KMS-11 (cell line): ENCODE results near the gene ICA1L.

Experiments used
- H2AFZ ChIP-seq: fragments of 200-600 bp; sonication (generic); 2 replicates; pipeline ENCODE4 v1.6.1; 2016; ENCODE audit warnings: antibody characterized with exemption, mixed run types, low read depth
- H3K27ac ChIP-seq: fragments of 200-600 bp; sonication (generic); 2 replicates; pipeline ENCODE4 v1.6.1; 2016; ENCODE audit warnings: mild to moderate bottlenecking, mixed run types
- H3K27me3 ChIP-seq: fragments of 200-600 bp; sonication (generic); 2 replicates; pipeline ENCODE4 v1.6.1; 2017; ENCODE audit warnings: mild to moderate bottlenecking, low read depth, mixed run types, moderate library complexity; ENCODE audit not compliant: insufficient read depth
- H3K36me3 ChIP-seq: fragments of 200-600 bp; sonication (generic); 2 replicates; pipeline ENCODE4 v1.6.1; 2017; ENCODE audit warnings: mild to moderate bottlenecking, mixed run types; ENCODE audit not compliant: insufficient read depth
- H3K4me1 ChIP-seq: fragments of 200-600 bp; sonication (generic); 2 replicates; pipeline ENCODE4 v1.6.1; 2016; ENCODE audit warnings: mild to moderate bottlenecking, low read depth, mixed run types; ENCODE audit not compliant: poor library complexity, severe bottlenecking
- H3K4me2 ChIP-seq: fragments of 200-600 bp; sonication (generic); 2 replicates; pipeline ENCODE4 v1.7.0; 2016; ENCODE audit warnings: mild to moderate bottlenecking, mixed run types
- H3K4me3 ChIP-seq: fragments of 200-600 bp; sonication (generic); IDR thresholded peaks from 2 replicates; pipeline ENCODE4 v1.6.1; 2017; ENCODE audit warnings: low read depth, low read length, mixed read lengths; ENCODE audit not compliant: insufficient read depth
- H3K79me2 ChIP-seq: fragments of 200-600 bp; sonication (generic); 2 replicates; pipeline ENCODE4 v1.6.1; 2016; ENCODE audit warnings: low read depth, mixed run types; ENCODE audit not compliant: insufficient read depth
- H3K9ac ChIP-seq: fragments of 200-600 bp; sonication (generic); 2 replicates; pipeline ENCODE4 v1.6.1; 2016; ENCODE audit warnings: mild to moderate bottlenecking, mixed run types
- H4K20me1 ChIP-seq: fragments of 200-600 bp; sonication (generic); 2 replicates; pipeline ENCODE4 v1.6.1; 2016; ENCODE audit warnings: mild to moderate bottlenecking, mixed run types; ENCODE audit not compliant: insufficient read depth
- TF ChIP-seq, protein P1 (sequence below): fragments of 200-600 bp; sonication (generic); conservative IDR thresholded peaks from 2 replicates; pipeline ENCODE4 v1.6.1; 2017; ENCODE audit warnings: low read depth, mild to moderate bottlenecking, antibody characterized with exemption, low read length, moderate library complexity, mixed read lengths

Gene ICA1L

DNA sequence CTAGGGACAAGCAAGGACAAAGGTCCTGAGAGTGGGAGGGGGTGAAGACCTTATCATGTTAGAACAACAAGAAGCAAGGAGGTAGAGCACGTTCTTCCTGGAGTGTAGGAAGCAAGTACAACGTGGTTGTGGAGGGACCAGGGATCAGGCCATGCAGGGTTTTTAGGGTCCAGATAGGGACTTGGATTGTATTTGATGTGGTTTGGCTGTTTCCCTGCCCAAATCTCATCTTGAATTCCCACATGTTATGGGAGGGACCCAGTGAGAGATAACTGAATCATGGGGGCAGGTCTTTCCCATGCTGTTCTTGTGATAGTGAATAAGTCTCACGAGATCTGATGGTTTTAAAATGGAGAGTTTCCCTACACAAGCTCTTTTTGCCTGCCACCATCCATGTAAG, 53.2 kb downstream of the ICA1L start:
- Histone ChIP-seq H2AFZ (no peak overlapping the region), H3K27me3 (no peaks in the 10 kb centered on the region), H3K36me3 (no peaks in the 10 kb centered on the region), H3K4me1 (peaks cover 21% of the 10 kb centered on the region), H3K4me3 (no peak overlapping the region), H4K20me1 (no peaks in the 10 kb centered on the region), H3K4me2 (no peak overlapping the region), H3K9ac (no peak overlapping the region), H3K27ac (no peak overlapping the region), H3K79me2 (no peaks in the 10 kb centered on the region)
- TF ChIP-seq, protein P1, sequence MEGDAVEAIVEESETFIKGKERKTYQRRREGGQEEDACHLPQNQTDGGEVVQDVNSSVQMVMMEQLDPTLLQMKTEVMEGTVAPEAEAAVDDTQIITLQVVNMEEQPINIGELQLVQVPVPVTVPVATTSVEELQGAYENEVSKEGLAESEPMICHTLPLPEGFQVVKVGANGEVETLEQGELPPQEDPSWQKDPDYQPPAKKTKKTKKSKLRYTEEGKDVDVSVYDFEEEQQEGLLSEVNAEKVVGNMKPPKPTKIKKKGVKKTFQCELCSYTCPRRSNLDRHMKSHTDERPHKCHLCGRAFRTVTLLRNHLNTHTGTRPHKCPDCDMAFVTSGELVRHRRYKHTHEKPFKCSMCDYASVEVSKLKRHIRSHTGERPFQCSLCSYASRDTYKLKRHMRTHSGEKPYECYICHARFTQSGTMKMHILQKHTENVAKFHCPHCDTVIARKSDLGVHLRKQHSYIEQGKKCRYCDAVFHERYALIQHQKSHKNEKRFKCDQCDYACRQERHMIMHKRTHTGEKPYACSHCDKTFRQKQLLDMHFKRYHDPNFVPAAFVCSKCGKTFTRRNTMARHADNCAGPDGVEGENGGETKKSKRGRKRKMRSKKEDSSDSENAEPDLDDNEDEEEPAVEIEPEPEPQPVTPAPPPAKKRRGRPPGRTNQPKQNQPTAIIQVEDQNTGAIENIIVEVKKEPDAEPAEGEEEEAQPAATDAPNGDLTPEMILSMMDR, result no peak

DNA sequence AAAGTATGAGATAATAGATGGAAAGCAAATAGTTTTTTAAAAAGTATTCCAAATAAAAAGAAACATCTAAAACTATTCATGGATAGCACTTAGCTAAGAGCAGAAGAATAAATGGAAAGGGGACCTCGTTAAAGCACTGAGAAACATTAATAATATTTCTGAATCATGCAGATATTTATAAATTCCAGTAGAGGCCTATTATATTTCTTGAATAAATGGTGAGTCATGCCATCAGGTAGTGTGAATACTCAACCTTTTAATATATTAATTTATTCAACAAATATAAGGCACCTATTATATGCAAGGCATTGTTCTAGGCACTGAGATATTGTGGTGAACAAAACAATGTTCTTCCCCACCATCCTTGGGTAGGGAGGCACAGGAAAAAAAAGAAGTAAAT, 53.8 kb downstream of the ICA1L start:
- no peaks in the 10 kb centered on the region for H4K20me1 ChIP-seq
- H3K4me2 ChIP-seq, result no peak overlapping the region
- peaks cover 16% of the 10 kb centered on the region for H3K4me1 ChIP-seq
- H2AFZ ChIP-seq, result no peak overlapping the region
- no peak overlapping the region for H3K4me3 ChIP-seq
- no peaks in the 10 kb centered on the region for H3K79me2 ChIP-seq
- TF ChIP-seq, protein P1, result no peak
- H3K27ac ChIP-seq, result no peak overlapping the region
- H3K27me3 ChIP-seq, result no peaks in the 10 kb centered on the region
- no peak overlapping the region for H3K9ac ChIP-seq
- no peaks in the 10 kb centered on the region for H3K36me3 ChIP-seq

- no peak overlapping the region for H3K27ac ChIP-seq
- H3K36me3 ChIP-seq, result no peaks in the 10 kb centered on the region; the same call in 1 of the 2 replicates
- no peaks in the 10 kb centered on the region for H3K27me3 ChIP-seq
- no peak overlapping the region for H2AFZ ChIP-seq
- no peak overlapping the region for H3K4me3 ChIP-seq
- H3K4me2 ChIP-seq, result no peak overlapping the region
- H4K20me1 ChIP-seq, result no peaks in the 10 kb centered on the region
- no peaks in the 10 kb centered on the region for H3K79me2 ChIP-seq
- H3K4me1 ChIP-seq, result no peaks in the 10 kb centered on the region
- TF ChIP-seq, protein P1, result no peak
- no peak overlapping the region for H3K9ac ChIP-seq
Observed at GRCh38 chr2:202815548-202816360, 55.8 kb downstream of the ICA1L start.

- H3K27ac ChIP-seq, result no peak overlapping the region
- no peaks in the 10 kb centered on the region for H3K79me2 ChIP-seq
- no peak overlapping the region for H3K4me3 ChIP-seq
- H3K27me3 ChIP-seq, result no peaks in the 10 kb centered on the region
- no peaks in the 10 kb centered on the region; the same call in 1 of the 2 replicates for H3K36me3 ChIP-seq
- H2AFZ ChIP-seq, result no peak overlapping the region
- H3K4me2 ChIP-seq, result no peak overlapping the region
- no peaks in the 10 kb centered on the region for H3K4me1 ChIP-seq
- TF ChIP-seq, protein P1, result no peak
- H4K20me1 ChIP-seq, result no peaks in the 10 kb centered on the region
- no peak overlapping the region for H3K9ac ChIP-seq
Observed at GRCh38 chr2:202814226-202814625, 57.3 kb downstream of the ICA1L start.
